H9 (cell line): ENCODE data around the gene ACYP1. TPM values are rescaled to one million over a fixed set of nuclear protein-coding genes. Genes with fewer than 3 reads are reported as not detected.

Source experiments
- DNase-seq: peaks from one replicate; pipeline ENCODE4 v3.0.0-alpha.2; 2017
- H2AFZ ChIP-seq: one replicate; pipeline ENCODE4 v1.6.1; 2013; ENCODE audit warnings: mild to moderate bottlenecking, low read length, control low read depth, moderate library complexity
- H2AK5ac ChIP-seq: 2 replicates; pipeline ENCODE4 v1.6.1; 2013; ENCODE audit warnings: low read length, control low read depth, mixed read lengths; ENCODE audit not compliant: insufficient read length
- H2BK120ac ChIP-seq: one replicate; pipeline ENCODE4 v1.6.1; 2013; ENCODE audit warnings: low read depth, mild to moderate bottlenecking, low read length, control low read depth, inconsistent platforms; ENCODE audit not compliant: poor library complexity, severe bottlenecking
- H2BK12ac ChIP-seq: 2 replicates; pipeline ENCODE4 v1.6.1; 2013; ENCODE audit warnings: low read length, control low read depth, mixed read lengths, low read depth; ENCODE audit not compliant: insufficient read length
- H2BK15ac ChIP-seq: 2 replicates; pipeline ENCODE4 v1.6.1; 2013; ENCODE audit warnings: low read depth, low read length, control low read depth
- H2BK20ac ChIP-seq: one replicate; pipeline ENCODE4 v1.6.1; 2013; ENCODE audit warnings: low read depth, mild to moderate bottlenecking, low read length, control low read depth, inconsistent platforms; ENCODE audit not compliant: poor library complexity, severe bottlenecking
- H2BK5ac ChIP-seq: 2 replicates; pipeline ENCODE4 v1.6.1; 2013; ENCODE audit warnings: low read length, control low read depth, mixed read lengths; ENCODE audit not compliant: insufficient read length
- H3K14ac ChIP-seq: 2 replicates; pipeline ENCODE4 v1.6.1; 2013; ENCODE audit warnings: low read length, control low read depth; ENCODE audit not compliant: insufficient read depth
- H3K18ac ChIP-seq: 2 replicates; pipeline ENCODE4 v1.6.1; 2013; ENCODE audit warnings: low read depth, mild to moderate bottlenecking, mixed read lengths, low read length, control low read depth; ENCODE audit not compliant: insufficient read length
- H3K23ac ChIP-seq: 2 replicates; pipeline ENCODE4 v1.6.1; 2013; ENCODE audit warnings: low read length, control low read depth, mixed read lengths, low read depth; ENCODE audit not compliant: insufficient read length
- H3K23me2 ChIP-seq: 2 replicates; pipeline ENCODE4 v1.6.1; 2013; ENCODE audit warnings: low read depth, mild to moderate bottlenecking, mixed read lengths, low read length, control low read depth; ENCODE audit not compliant: insufficient read length, poor library complexity, severe bottlenecking
- H3K27ac ChIP-seq: 2 replicates; pipeline ENCODE4 v1.5.1; 2013; ENCODE audit warnings: low read length, control low read depth, mixed read lengths, low read depth; ENCODE audit not compliant: insufficient read length
- H3K27me3 ChIP-seq: 2 replicates; pipeline ENCODE4 v1.6.1; 2013; ENCODE audit warnings: low read length, control low read depth, inconsistent platforms; ENCODE audit not compliant: insufficient read depth
- H3K4ac ChIP-seq: 2 replicates; pipeline ENCODE4 v1.6.1; 2013; ENCODE audit warnings: low read depth, mild to moderate bottlenecking, control low read depth, inconsistent platforms, low read length, moderate library complexity
- H3K4me1 ChIP-seq: 2 replicates; pipeline ENCODE4 v1.6.1; 2013; ENCODE audit warnings: low read length, control low read depth, inconsistent platforms; ENCODE audit not compliant: insufficient read depth
- H3K4me2 ChIP-seq: 2 replicates; pipeline ENCODE4 v1.6.1; 2013; ENCODE audit warnings: low read length, control low read depth, mixed read lengths; ENCODE audit not compliant: insufficient read length, insufficient read depth
- H3K56ac ChIP-seq: 2 replicates; pipeline ENCODE4 v1.6.1; 2013; ENCODE audit warnings: low read depth, mild to moderate bottlenecking, mixed read lengths, low read length, control low read depth; ENCODE audit not compliant: insufficient read length
- H3K79me1 ChIP-seq: 2 replicates; pipeline ENCODE4 v1.6.1; 2013; ENCODE audit warnings: low read depth, mild to moderate bottlenecking, moderate library complexity, low read length, control low read depth, inconsistent platforms; ENCODE audit not compliant: insufficient read depth, poor library complexity, severe bottlenecking
- H3K79me2 ChIP-seq: 2 replicates; pipeline ENCODE4 v1.6.1; 2013; ENCODE audit warnings: low read length, control low read depth, inconsistent platforms; ENCODE audit not compliant: insufficient read depth
- H3K9ac ChIP-seq: 2 replicates; pipeline ENCODE4 v1.6.1; 2013; ENCODE audit warnings: low read length, control low read depth, mixed read lengths; ENCODE audit not compliant: insufficient read length; ENCODE audit errors: extremely low read depth
- H3K9me3 ChIP-seq: one replicate; pipeline ENCODE4 v1.6.1; 2013; ENCODE audit warnings: low read depth, low read length, inconsistent platforms; ENCODE audit not compliant: control insufficient read depth
- H3T11ph ChIP-seq: one replicate; pipeline ENCODE4 v1.6.1; 2013; ENCODE audit warnings: mild to moderate bottlenecking, low read length, control low read depth, inconsistent platforms
- H4K20me1 ChIP-seq: one replicate; pipeline ENCODE4 v1.6.1; 2013; ENCODE audit not compliant: control insufficient read depth, insufficient read length, insufficient read depth
- H4K5ac ChIP-seq: 2 replicates; pipeline ENCODE4 v1.6.1; 2013; ENCODE audit warnings: low read depth, mild to moderate bottlenecking, mixed read lengths, low read length, control low read depth; ENCODE audit not compliant: insufficient read length
- H4K8ac ChIP-seq: replicated peaks from 2 replicates; pipeline ENCODE4 v1.6.1; 2013; ENCODE audit warnings: low read length, control low read depth, mixed read lengths, low read depth; ENCODE audit not compliant: insufficient read length
- H4K91ac ChIP-seq: 2 replicates; pipeline ENCODE4 v1.6.1; 2013; ENCODE audit warnings: low read depth, mild to moderate bottlenecking, moderate library complexity, mixed read lengths, low read length, control low read depth; ENCODE audit not compliant: insufficient read length
- H3K27ac Mint-ChIP-seq, 3 experiments: 2 replicates in 2 of 3; 3 replicates in 1 of 3; pipeline ENCODE4 v1.8.0; 2020 to 2021; ENCODE audit warnings: mixed read lengths in 3 of 3, mild to moderate bottlenecking in 1 of 3, moderate library complexity in 1 of 3
- H3K27me3 Mint-ChIP-seq: 2 replicates; pipeline ENCODE4 v1.8.0; 2021; ENCODE audit warnings: low read depth, mild to moderate bottlenecking, moderate library complexity, mixed read lengths
- H3K36me3 Mint-ChIP-seq, 3 experiments: 2 replicates in 2 of 3; 3 replicates in 1 of 3; pipeline ENCODE4 v1.8.0; 2020 to 2021; ENCODE audit warnings: low read depth in 3 of 3, mixed read lengths in 3 of 3; ENCODE audit not compliant: insufficient read depth in 1 of 3
- H3K4me1 Mint-ChIP-seq, 2 experiments: 2 replicates each; pipeline ENCODE4 v1.8.0; 2020; ENCODE audit warnings: mixed read lengths in 2 of 2
- H3K4me3 Mint-ChIP-seq, 2 experiments: 2 replicates in 1 of 2; 3 replicates in 1 of 2; pipeline ENCODE4 v1.8.0; 2020 to 2021; ENCODE audit warnings: mild to moderate bottlenecking in 2 of 2, mixed read lengths in 2 of 2, moderate library complexity in 1 of 2
- H3K9me3 Mint-ChIP-seq, 2 experiments: 2 replicates in 1 of 2; 3 replicates in 1 of 2; pipeline ENCODE4 v1.8.0; 2020; ENCODE audit warnings: mild to moderate bottlenecking in 2 of 2, mixed read lengths in 2 of 2, moderate library complexity in 1 of 2
- WGBS: extraction: QIAGEN DNeasy Blood & Tissue Kit; methylation state at CpG from one replicate; pipeline ENCODE4 v1.1.7; 2013; ENCODE audit warnings: missing lambda C conversion rate, low lambda C conversion rate, mixed read lengths; ENCODE audit not compliant: insufficient read length; ENCODE audit errors: extremely low coverage; 5-methylcytosine and 5-hydroxymethylcytosine counted together
- total RNA-seq: library from RNA; stranded (reverse); gene quantifications from 2 replicates; pipeline ENCODE4 v1.2.1, GENCODE V29; 2021
- TF ChIP-seq, protein P1 (sequence below): fragments of 200-600 bp; sonication (generic); conservative IDR thresholded peaks from 3 replicates; pipeline ENCODE4 v1.8.0; 2021; ENCODE audit warnings: antibody characterized with exemption, mild to moderate bottlenecking

ACYP1 gene
- total RNA-seq, 1 experiment from 2014 or later, result 18.9 TPM

DNA sequence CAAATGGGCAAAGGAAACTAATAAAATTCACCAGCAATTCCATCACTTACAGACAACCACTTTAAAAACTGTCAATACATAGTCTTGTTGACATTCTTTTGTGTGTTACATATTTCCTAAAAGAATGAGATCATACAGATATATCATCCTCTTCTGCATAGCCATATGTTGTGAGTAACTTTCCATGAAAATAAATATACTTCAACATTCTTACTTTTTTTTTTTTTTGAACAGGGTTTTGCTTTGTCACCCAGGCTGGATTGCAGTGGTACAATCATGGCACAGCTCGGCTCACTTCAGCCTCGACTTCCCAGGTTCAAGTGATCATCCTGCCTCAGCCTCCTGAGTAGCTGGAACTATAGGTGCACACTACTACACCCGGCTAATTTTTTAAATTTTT is 26.5 kb upstream of the ACYP1 start:
- H4K8ac ChIP-seq, result no peak overlapping the region

More for the DNA sequence above, 26.5 kb upstream of the ACYP1 start:
- Mint-ChIP-seq H3K27ac (no peak overlapping the region), H3K9me3 (no peaks in the 10 kb centered on the region), H3K4me1 (peaks cover 7 to 8% of the 10 kb centered on the region in 2 experiments), H3K27me3 (no peaks in the 10 kb centered on the region), H3K4me3 (no peak overlapping the region), H3K36me3 (peaks cover 19 to 63% (median 58%) of the 10 kb centered on the region in 3 experiments; a peak in 6 of 7 replicates)
- H2BK20ac ChIP-seq, result no peak overlapping the region
- no peak overlapping the region for H3K4me2 ChIP-seq
- H3K23ac ChIP-seq, result no peak overlapping the region
- H3K4ac ChIP-seq, result no peak overlapping the region
- no peak overlapping the region for H3T11ph ChIP-seq
- H4K20me1 ChIP-seq, result no peaks in the 10 kb centered on the region
- H4K91ac ChIP-seq, result no peak overlapping the region
- no peaks in the 10 kb centered on the region for H3K23me2 ChIP-seq
- no peak overlapping the region for H2BK12ac ChIP-seq
- H3K4me1 ChIP-seq, result no peaks in the 10 kb centered on the region
- TF ChIP-seq, protein P1, sequence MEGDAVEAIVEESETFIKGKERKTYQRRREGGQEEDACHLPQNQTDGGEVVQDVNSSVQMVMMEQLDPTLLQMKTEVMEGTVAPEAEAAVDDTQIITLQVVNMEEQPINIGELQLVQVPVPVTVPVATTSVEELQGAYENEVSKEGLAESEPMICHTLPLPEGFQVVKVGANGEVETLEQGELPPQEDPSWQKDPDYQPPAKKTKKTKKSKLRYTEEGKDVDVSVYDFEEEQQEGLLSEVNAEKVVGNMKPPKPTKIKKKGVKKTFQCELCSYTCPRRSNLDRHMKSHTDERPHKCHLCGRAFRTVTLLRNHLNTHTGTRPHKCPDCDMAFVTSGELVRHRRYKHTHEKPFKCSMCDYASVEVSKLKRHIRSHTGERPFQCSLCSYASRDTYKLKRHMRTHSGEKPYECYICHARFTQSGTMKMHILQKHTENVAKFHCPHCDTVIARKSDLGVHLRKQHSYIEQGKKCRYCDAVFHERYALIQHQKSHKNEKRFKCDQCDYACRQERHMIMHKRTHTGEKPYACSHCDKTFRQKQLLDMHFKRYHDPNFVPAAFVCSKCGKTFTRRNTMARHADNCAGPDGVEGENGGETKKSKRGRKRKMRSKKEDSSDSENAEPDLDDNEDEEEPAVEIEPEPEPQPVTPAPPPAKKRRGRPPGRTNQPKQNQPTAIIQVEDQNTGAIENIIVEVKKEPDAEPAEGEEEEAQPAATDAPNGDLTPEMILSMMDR, result no peak
- no peak overlapping the region for H2BK120ac ChIP-seq
- H3K9me3 ChIP-seq, result no peaks in the 10 kb centered on the region
- H3K27me3 ChIP-seq, result no peaks in the 10 kb centered on the region
- H3K9ac ChIP-seq, result no peak overlapping the region
- no peak overlapping the region for H2AK5ac ChIP-seq
- no peaks in the 10 kb centered on the region for H3K79me1 ChIP-seq
- no CpG with 5 or more reads among the region's 3 CpGs for WGBS
- H3K14ac ChIP-seq, result no peak overlapping the region
- H2BK15ac ChIP-seq, result no peak overlapping the region
- H4K5ac ChIP-seq, result no peak overlapping the region
- H3K79me2 ChIP-seq, result no peaks in the 10 kb centered on the region
- H3K56ac ChIP-seq, result no peak overlapping the region
- H3K18ac ChIP-seq, result no peak overlapping the region
- no peak overlapping the region for H2AFZ ChIP-seq
- DNase-seq, result no peak
- no peak overlapping the region for H2BK5ac ChIP-seq
- no peak overlapping the region for H3K27ac ChIP-seq
